OCI-M2 (cell line): Measurements from ENCODE around the gene RUFY4.
"Not testable (repeated sequence)": the region's sequence is repeated elsewhere in the genome, so short reads cannot be mapped to it uniquely, and the experiment has no call there.

Experiments
- DNase-seq: peaks from one replicate; lab custom pipeline; 2025; ENCODE audit not compliant: unreplicated experiment; lab: John Stamatoyannopoulos, UW

The RUFY4 gene, protein sequence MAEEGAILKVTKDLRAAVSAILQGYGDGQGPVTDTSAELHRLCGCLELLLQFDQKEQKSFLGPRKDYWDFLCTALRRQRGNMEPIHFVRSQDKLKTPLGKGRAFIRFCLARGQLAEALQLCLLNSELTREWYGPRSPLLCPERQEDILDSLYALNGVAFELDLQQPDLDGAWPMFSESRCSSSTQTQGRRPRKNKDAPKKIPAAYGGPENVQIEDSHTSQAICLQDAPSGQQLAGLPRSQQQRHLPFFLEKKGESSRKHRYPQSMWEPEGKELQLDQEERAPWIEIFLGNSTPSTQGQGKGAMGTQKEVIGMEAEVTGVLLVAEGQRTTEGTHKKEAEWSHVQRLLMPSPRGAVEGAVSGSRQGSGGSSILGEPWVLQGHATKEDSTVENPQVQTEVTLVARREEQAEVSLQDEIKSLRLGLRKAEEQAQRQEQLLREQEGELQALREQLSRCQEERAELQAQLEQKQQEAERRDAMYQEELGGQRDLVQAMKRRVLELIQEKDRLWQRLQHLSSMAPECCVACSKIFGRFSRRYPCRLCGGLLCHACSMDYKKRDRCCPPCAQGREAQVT

DNA sequence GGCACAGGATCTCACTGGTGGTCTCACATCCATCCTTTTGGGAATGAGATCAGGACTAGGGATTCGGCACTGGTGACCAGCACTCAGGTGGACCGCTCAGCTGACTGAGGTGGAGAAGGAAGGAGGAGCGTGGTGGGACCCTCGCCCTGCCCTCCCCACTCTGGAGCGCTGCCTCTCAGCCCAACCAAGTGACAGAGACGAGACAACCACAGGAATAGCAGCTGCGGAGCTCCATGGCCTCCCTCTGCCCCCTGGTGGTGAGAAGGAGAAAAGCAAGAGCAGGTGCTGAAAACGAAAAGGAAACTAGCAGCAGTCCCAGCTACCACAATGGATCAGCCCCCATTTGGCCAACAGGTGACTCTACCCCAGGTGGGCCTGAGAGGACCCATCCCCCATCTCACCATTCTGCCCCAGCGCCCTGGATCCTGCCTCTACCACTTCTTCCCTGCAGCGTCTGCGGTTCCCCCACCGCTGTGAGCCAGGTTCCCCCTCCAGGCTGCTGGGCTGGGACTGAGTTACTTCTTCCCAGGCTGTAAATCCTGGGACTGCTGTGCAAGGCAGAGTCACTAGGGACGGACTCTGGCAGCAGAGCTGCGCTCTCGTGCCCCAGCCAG is at the start of gene RUFY4:
Gene RUFY4, plus strand, starts transcription at position 533 of the 614 bp plus-strand sequence. CDS start 1,353 bp downstream, outside the sequence.
- DNase-seq, result not testable (repeated sequence)

DNA sequence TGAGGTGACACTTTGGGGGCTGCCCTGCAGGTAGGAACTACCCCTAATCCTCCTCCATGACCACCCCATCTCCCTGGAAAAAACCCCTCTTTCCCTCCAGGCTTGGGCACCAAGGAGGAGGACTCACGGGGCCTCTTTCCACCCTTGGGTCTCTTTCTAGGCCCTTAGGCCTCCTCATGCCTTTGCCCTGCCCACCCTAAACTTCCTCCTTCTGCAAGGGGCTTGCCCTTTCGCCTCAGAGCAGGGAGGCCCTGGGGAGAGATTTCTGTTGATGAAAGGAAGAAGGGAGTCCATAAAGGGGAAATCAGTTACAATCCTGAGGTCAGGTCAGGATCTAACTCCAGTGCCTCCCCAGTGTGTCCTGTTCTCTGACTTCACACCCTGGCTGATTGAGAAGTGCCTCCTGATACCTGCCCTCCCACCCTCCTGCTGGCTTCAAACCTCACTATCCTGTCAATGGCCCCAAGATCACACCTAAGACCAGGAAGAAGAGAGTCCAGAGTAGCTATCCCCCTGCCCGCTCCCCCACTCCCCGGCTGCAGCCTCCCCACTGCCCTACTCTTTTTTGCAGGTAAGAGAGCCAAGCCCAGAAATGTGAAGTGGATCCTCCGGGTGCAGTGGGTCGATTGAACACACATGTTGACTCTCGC is 49.5 kb upstream of the RUFY4 start:
- DNase-seq, result no peak

- no peak for DNase-seq
These were observed 48.8 kb upstream of the RUFY4 start for GRCh38 chr2:218020281-218020680.

DNA sequence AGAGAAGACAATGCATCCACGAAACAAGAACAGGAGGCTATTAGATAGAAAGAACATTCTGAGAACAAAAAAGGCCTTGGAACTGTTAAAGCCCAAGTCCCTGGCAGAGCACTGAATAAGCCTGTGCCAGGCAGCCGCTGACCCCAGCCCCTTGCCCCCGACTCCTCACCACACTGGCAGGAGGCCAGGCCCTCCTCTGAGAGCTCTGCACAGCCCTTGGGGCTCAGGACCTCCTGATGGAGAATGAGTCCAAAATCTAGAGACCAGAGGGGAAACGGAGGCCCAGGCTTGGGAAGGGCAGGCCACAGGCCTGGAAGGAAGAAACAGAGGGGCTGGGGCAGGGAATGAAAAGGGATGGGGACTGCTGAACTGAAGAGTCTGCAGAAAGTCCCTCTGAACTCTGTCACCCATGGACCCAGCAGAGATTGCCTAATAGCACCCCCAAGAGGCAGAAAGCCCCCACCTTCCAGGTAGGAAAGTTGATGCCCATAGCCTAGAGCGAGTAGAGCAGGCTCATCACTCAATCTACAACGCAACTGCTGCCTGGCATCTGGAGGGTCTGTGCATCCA is 48.0 kb upstream of the RUFY4 start:
- no peak for DNase-seq

- no peak for DNase-seq
These were observed 47.4 kb upstream of the RUFY4 start for GRCh38 chr2:218021536-218022071.

- DNase-seq, result no peak
These were observed 46.8 kb upstream of the RUFY4 start for GRCh38 chr2:218022131-218022850.

- DNase-seq, result no peak
These were observed 46.1 kb upstream of the RUFY4 start for GRCh38 chr2:218022851-218023530.

GRCh38 chr2:218023636-218024035 is 45.4 kb upstream of the RUFY4 start:
- no peak for DNase-seq

GRCh38 chr2:218024336-218024735 is 44.7 kb upstream of the RUFY4 start:
- no peak for DNase-seq

GRCh38 chr2:218024871-218025270 is 44.2 kb upstream of the RUFY4 start:
- DNase-seq, result no peak

DNA sequence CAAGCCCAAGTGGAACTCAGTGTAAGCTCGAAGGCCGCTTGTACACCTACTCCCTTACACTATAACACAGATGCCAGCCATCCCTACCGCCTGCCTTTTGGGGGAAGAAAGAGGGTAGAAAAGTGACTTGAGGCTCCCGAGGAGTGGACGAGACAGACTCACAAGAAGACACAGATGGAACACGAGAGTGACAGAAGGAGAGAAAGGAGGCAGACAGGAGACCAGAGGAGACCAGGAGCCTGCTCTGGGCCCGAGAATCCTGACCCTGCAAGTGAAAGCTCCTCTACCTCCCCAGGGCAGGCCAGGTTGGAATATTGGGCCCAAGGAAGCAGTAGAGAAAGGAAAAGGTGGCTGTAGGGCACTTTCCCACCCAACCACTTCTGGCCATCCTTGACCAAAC is 42.8 kb upstream of the RUFY4 start:
- DNase-seq, result no peak

GRCh38 chr2:218026676-218027425 is 42.2 kb upstream of the RUFY4 start:
- no peak for DNase-seq

DNA sequence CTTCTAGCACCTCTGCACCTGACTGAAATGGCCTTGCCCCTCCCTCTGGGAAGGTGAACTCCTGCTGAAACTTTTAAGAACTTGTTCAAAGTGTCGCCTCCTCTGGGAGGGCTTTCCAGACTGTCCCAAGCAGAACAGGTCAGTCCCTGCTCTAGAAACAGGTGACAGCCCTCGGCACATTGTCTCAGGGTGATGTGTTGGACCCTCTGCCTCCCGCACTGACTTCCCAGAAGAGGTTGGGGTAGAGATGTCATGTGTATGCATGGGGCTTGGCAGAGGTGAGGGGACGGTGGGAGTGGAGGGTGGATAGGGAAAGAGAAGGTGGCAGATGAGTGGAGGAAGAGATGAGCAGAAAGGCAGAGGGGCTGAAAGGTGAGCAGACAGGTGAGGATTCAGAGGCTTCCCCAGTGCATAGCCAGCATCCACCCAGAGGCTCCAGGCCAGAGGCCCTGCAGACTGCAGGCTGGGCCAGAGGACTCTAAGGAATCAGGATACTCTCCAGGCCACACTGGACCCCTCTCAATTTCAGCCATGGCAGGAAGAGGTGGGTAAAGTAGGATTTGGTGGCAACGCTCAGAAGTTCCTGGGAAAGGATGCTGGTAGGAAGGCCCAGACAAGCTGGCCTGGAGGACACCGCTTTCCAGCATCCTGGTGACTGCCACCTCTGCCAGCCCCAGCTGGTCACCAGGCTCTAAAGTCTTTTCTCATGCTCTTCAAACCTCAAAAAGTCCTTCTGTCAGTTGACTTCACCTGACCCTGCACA is 41.4 kb upstream of the RUFY4 start:
- no peak for DNase-seq

DNA sequence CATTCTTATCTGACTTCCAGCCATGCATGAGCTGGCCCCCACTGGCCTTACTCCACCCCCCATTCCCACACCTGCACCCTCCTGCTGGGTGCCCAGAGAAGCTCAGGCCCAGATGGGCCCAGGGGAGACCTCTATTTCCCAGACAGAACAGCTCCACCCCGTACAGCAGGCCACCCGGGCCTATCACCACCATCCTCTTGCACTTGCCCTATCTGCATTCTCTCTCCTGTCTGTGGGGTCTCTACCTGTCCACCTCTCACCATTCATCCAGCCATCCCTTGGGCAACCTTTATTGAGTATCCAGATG is 40.9 kb upstream of the RUFY4 start:
- no peak for DNase-seq

GRCh38 chr2:218028562-218029348 is 40.3 kb upstream of the RUFY4 start:
- no peak for DNase-seq

GRCh38 chr2:218029366-218030360 is 39.4 kb upstream of the RUFY4 start:
- no peak for DNase-seq
